Bronchial epithelial cell (primary cell): ENCODE measurements around the gene NPM1. TPM values are rescaled to one million over a fixed set of nuclear protein-coding genes. Genes with fewer than 3 reads are reported as not detected.
A peak's percentile ranks its signal among the peaks of the same experiment; 100 is the strongest.

Source experiments
- DNase-seq: peaks from one replicate; pipeline ENCODE4 v3.0.0-alpha.2; 2010; ENCODE audit warnings: low read depth
- FAIRE-seq: peaks from 2 replicates; lab custom pipeline; 2011; peaks lifted over from hg19 to GRCh38; lab: Jason Lieb, UNC
- H3K27me3 ChIP-seq: 2 replicates; pipeline ENCODE4 v1.5.1; 2011; ENCODE audit warnings: low read length; ENCODE audit not compliant: control insufficient read depth, insufficient read depth
- H3K36me3 ChIP-seq: 2 replicates; pipeline ENCODE4 v1.5.1; 2011; ENCODE audit warnings: low read length; ENCODE audit not compliant: control insufficient read depth, insufficient read depth
- H3K4me3 ChIP-seq: 2 replicates; pipeline ENCODE4 v1.5.1; 2011; ENCODE audit warnings: mild to moderate bottlenecking, low read depth, low read length, control low read depth
- total RNA-seq: library from RNA; depleted of rRNA; stranded (reverse); fragments of >200 nt; gene quantifications from 2 replicates; pipeline ENCODE4 v1.2.1, GENCODE V29; 2014
- TF ChIP-seq, protein P1 (sequence below): IDR thresholded peaks from 2 replicates; pipeline ENCODE4 v1.5.1; 2011; ENCODE audit warnings: mild to moderate bottlenecking, moderate library complexity, low read length, control low read depth, inconsistent platforms; ENCODE audit not compliant: insufficient read depth, severe bottlenecking

The NPM1 gene, protein sequence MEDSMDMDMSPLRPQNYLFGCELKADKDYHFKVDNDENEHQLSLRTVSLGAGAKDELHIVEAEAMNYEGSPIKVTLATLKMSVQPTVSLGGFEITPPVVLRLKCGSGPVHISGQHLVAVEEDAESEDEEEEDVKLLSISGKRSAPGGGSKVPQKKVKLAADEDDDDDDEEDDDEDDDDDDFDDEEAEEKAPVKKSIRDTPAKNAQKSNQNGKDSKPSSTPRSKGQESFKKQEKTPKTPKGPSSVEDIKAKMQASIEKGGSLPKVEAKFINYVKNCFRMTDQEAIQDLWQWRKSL
- 1,055 and 2,049 TPM in 2 replicates for total RNA-seq

DNA sequence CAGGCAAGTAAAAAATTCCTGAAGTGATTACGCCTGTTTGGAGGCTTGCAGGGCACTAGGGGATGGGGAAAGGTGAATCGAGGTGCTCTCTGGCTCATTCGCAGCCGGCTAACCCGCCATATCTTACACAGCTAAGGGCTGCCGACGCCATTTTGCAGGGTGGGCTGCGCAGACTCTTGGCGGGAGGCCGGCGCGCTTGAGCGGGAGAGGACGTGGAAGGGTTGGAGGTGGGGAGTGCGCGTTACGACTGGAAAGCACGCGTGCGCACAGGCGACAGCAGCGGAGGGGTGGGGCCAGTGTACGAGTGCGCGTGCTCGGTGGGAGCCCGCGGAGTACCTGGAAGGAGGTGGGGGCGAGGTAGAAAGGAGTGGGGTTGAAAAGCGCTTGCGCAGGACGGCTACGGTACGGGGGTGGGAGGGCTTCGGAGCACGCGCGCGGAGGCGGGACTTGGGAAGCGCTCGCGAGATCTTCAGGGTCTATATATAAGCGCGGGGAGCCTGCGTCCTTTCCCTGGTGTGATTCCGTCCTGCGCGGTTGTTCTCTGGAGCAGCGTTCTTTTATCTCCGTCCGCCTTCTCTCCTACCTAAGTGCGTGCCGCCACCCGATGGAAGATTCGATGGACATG is at the start of gene NPM1:
NPM1 (plus strand) TSS at position 505 of the 625 bp plus-strand sequence; CDS start at position 605, 100 bp downstream.
- Histone ChIP-seq H3K27me3 (no peaks in the 10 kb centered on the region), H3K4me3 (peak within 1 kb of the TSS; percentile 78), H3K36me3 (peaks cover 7% of the 10 kb centered on the region)
- TF ChIP-seq, protein P1, sequence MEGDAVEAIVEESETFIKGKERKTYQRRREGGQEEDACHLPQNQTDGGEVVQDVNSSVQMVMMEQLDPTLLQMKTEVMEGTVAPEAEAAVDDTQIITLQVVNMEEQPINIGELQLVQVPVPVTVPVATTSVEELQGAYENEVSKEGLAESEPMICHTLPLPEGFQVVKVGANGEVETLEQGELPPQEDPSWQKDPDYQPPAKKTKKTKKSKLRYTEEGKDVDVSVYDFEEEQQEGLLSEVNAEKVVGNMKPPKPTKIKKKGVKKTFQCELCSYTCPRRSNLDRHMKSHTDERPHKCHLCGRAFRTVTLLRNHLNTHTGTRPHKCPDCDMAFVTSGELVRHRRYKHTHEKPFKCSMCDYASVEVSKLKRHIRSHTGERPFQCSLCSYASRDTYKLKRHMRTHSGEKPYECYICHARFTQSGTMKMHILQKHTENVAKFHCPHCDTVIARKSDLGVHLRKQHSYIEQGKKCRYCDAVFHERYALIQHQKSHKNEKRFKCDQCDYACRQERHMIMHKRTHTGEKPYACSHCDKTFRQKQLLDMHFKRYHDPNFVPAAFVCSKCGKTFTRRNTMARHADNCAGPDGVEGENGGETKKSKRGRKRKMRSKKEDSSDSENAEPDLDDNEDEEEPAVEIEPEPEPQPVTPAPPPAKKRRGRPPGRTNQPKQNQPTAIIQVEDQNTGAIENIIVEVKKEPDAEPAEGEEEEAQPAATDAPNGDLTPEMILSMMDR = no peak
- DNase-seq = peak; percentile 92
- no peak for FAIRE-seq

DNA sequence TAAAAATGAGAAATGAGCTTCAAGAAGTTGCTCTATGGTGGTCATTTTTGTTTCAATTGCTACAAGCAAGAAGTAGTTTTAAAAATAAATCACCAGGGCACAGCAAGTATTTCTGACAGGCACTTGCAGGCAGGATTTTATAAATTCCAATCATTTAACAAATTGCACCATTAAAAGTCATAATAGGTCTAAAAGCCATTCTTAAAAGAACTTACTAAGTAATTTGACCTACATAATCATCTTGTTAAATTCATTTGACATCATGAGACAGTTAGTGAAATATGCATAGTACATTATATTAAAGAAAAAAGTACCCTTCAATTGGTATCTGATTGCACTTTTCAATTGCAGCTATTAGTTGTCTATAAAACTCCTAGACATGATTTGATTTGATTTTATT is 47.6 kb upstream of the NPM1 start:
- TF ChIP-seq, protein P1 = no peak
- H3K4me3 ChIP-seq = no peak overlapping the region
- no peaks in the 10 kb centered on the region for H3K36me3 ChIP-seq
- peaks cover 8% of the 10 kb centered on the region for H3K27me3 ChIP-seq
- FAIRE-seq = no peak
- no peak for DNase-seq

DNA sequence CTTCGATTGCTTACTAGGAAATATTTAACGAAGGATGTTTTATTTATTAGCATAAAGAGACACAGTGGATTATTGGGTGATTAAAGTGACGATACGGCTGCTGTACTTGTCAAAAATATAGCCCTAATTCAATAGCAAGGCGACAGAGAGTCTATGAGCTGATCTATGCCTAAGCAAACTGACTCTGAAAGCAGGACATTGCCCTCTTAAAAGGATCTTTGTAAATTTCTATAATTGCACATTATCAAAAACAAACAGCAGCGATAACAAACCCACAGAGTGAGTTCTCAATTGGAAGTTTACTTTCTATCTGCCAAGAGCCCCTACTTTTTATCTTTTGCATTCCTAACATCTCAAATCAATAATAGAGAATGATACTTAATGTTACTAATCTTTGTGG is 47.2 kb upstream of the NPM1 start:
- no peak for FAIRE-seq
- Histone ChIP-seq H3K4me3 (no peak overlapping the region), H3K36me3 (no peaks in the 10 kb centered on the region), H3K27me3 (peaks cover 6% of the 10 kb centered on the region)
- TF ChIP-seq, protein P1 = no peak
- DNase-seq = no peak

DNA sequence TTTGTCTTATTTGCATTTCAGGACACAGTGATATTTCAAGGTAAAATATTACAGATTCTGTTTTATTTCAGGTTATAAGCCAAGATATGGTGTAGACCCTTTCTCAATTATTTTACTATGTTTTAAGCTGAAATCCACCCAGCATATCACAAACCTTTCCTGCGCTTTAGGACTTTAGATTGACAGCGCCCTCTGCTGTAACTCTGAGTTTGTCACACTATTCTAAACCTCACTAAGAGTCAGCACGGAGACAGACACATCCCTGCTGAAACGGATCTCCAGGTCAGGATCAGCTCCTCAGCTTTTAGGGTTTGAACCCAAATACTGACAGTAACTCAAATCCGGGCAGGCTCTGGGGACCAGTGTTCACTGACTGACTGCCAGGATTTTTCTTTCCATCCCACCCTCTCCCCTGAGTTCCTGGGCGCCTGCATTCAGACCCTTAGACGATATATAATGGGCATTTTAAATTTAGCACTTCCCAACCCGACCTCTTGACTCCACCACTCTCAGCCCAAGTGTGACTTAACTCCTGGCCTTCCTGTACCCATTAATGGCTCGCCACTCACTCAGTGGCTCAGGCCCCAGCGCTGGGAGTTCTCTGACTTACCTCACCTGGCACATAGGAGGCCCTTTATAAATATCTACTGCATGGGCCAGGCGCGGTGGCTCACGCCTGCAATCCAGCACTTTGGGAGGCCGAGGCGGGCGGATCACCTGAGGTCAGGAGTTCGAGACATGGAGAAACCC is 45.1 kb upstream of the NPM1 start:
- no peak overlapping the region for H3K4me3 ChIP-seq
- peaks cover 2% of the 10 kb centered on the region for H3K27me3 ChIP-seq
- FAIRE-seq (no peak), DNase-seq (peak; percentile 55)
- TF ChIP-seq, protein P1 = peak; percentile 69
- H3K36me3 ChIP-seq = no peaks in the 10 kb centered on the region

DNA sequence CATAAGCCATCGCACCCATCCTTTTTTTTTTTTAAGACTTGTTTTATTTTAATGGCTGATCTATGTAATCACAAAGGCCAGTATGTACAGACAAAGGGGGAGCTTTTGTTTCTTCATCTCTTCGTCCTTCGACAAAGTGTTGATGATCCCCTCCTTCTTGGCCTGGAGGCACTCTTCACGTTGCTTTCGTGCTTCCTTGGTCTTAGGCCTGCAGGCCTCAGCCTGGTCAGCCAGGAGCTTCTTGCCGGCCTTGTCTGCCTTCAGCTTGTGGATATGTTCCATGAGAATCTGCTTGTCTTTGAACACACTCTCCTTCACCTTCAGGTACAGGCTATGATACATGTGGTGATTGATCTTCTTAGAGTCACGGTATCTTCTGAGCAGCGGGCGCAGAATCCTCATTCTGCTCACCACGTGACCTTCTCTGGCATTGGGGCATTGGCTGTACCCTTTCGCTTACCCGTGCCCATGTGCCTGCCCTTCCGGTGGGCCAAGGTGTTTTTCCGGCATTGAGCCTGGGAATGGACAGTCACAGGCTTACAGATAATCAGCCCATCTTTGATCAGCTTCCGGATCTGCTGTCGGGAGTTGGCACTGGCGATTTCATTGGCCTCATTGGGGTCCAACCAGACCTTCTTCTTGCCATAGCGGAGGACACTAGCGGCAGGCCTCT is 42.6 kb upstream of the NPM1 start:
- FAIRE-seq = peak; percentile 77

More for the DNA sequence above, 42.6 kb upstream of the NPM1 start:
- DNase-seq = no peak
- no peak overlapping the region for H3K4me3 ChIP-seq
- H3K36me3 ChIP-seq = no peaks in the 10 kb centered on the region
- peaks cover 2% of the 10 kb centered on the region for H3K27me3 ChIP-seq
- TF ChIP-seq, protein P1 = no peak
